GM12801 (cell line): ENCODE data around the gene VWA8.

Source experiments
- CTCF ChIP-seq: IDR thresholded peaks from one replicate; pipeline ENCODE4 v1.5.1; 2011; ENCODE audit warnings: control low read depth; ENCODE audit not compliant: insufficient read length; ENCODE audit errors: extremely low read depth

Gene VWA8

GRCh38 chr13:41919741-41920487 lies 41.0 kb downstream of the VWA8 start:
- no peak for TF ChIP-seq CTCF

DNA sequence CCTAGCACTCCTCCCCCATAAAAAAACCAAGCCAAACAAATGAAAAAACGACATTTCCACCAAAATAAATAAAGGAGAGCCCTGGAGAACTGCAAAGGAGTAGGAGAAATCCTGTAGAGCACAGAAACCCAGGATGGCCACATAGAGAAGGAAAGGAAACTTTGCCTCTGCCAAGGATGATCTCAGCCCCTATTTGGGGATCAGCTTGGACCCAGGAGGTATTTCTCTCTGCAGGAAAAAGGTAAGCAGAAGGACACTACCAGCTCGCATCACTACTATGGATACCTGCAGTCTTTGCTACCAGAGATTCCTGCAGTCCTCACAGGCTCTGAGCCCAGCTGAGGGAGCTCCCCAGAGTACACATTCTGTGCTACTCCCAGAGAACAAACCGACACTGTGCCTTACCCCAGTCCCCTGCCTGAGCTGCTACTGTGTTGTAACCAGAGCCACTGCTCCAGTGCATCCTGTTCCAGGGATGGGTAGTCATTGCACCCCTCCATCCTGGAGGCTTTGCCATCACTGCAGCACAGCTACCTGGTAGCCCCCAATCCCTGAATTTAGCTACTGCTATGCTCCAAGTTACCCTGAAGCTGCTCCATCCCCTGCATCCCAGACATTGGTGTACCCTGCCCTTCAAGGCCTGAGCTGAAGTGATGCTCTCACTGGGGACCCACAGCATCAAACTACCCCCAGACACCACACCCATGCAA lies 41.7 kb downstream of the VWA8 start:
- TF ChIP-seq CTCF, result no peak

DNA sequence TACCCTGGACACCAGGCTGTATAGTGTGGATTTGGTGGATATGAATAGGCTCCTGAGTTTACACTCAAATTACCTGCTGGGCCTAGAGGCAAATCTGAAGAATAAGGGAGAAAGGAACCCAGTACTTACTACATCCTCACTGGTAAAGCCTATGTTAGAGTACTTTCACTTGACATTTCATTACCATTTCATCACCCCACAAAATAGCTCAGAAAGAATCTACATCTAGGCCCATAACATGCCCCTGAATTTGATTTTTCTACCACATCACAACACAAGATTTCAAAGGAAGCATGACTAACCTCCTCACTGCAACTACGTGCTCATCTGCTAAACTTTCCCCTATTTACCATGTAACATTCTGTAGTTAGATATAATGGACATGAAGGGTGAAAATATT lies 43.3 kb downstream of the VWA8 start:
- TF ChIP-seq CTCF, result no peak

DNA sequence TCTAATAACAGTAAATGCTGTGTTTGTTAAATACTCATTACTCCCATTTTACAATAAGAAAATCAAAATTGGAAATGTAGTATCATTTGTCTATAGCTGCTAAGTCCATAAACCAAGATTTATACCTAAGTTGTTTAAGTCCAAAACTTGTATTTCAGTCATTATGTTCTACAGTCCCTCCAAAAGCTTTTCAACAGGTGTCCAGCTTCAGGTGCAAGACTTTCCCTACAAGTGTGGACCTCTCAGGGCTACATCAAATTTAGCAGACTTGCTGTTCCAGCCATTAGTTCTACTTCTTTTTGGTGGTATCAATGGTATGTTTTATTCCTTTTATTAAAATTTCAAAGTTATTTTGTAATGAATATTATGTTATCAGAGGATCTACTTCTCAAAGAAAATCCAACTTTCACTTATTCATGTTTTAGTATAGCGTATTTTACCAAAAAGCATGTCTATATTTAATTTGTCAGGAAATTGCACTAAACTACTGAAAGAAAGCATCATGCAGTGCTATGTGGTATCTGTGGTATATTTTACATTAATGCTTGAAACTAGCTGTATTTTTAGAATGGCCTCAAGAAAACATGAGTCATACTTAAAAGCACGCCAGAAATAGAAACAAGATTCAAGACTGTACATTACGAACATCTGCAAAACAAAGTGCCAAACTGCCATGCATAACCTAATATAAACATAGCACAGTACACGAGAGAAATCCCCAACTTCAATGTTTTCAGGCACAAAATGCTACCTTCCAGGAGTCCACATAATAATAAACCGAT lies 44.5 kb downstream of the VWA8 start:
- no peak for TF ChIP-seq CTCF

- TF ChIP-seq CTCF, result no peak
These were observed 45.8 kb downstream of the VWA8 start for GRCh38 chr13:41915081-41915480.

GRCh38 chr13:41914552-41914951 lies 46.4 kb downstream of the VWA8 start:
- no peak for TF ChIP-seq CTCF

- TF ChIP-seq CTCF, result no peak
These were observed 51.4 kb downstream of the VWA8 start for GRCh38 chr13:41909506-41909905.
